NCI-H748 (cell line): ENCODE results near the gene PAPSS2.
"Not testable (repeated sequence)": the region's sequence is repeated elsewhere in the genome, so short reads cannot be mapped to it uniquely, and the experiment has no call there.

Source experiments
- DNase-seq: peaks from one replicate; lab custom pipeline; 2025; ENCODE audit not compliant: unreplicated experiment; lab: John Stamatoyannopoulos, UW

PAPSS2 gene

DNA sequence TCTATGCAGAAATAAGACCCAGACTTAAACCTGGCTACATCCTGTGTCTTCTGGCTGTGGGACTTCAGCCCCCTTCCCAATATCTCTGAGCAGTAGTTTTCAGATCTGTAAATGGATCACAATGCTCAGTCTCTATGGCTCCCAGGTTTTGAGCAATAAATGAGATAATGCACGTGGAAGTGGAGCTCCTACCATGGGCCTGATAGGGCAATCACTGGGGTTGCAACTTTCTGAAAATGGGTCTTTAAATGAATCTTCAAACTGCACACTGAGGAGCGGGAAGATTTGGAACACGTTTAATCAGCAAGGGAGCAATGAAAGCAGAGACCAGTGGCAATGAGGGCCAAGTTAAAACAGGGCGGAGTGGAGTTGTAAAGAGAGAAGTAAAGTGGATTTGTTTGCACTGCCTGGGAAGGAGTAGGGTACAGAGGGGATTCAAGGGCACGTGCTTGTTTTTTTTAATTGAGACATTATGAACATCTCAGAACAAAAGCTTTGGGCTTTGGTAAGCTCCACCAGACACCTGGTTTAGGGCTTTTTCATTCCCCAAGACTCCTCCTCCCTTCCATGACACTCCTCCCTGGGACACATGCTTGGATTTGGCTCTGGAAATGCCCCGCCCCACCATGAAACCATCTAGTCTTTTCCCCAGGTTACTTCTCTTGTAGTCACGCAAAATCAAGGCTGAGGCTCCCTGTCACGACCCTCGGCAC lies 42.7 kb downstream of the PAPSS2 start:
- peak; percentile 3 for DNase-seq

DNA sequence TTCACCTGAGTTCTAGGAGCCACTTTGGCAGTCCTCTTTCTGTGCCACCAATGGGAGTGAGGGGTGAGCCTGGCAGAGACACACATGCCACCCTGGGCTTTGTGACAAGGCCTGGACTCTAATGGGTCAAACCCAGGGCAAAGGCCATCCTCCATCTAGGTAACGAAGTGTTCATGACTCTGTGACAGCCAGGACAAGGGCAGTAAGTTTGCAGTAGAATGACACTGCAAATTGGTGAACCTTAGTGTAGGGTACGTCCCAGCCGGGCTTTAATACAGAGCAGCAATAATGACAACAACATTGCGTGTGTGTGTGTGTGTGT lies 43.3 kb downstream of the PAPSS2 start:
- DNase-seq, result no peak

GRCh38 chr10:87703771-87704170 lies 44.1 kb downstream of the PAPSS2 start:
- DNase-seq, result no peak

GRCh38 chr10:87705339-87705738 lies 45.7 kb downstream of the PAPSS2 start:
- DNase-seq, result no peak

DNA sequence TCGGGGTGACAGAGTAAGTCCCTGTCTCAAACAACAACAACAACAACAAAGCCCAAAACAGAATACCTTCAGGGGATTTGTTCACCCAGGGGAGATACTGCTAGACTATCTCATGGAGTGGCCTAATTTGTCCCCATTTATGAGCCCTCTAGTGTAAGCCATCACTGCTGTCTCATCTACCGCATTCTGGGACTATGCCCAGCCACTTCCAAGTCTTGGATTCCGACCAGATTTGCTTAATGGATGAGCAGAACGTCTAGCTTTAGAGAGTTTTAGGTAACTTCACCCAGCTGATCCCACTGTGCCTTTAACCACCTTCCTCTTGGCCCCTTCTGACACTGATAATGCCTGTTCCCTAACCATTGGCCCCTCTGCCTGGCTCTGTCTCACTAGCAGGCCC lies 47.1 kb downstream of the PAPSS2 start:
- no peak for DNase-seq

- DNase-seq, result no peak
Observed at GRCh38 chr10:87707254-87707653, 47.6 kb downstream of the PAPSS2 start.

DNA sequence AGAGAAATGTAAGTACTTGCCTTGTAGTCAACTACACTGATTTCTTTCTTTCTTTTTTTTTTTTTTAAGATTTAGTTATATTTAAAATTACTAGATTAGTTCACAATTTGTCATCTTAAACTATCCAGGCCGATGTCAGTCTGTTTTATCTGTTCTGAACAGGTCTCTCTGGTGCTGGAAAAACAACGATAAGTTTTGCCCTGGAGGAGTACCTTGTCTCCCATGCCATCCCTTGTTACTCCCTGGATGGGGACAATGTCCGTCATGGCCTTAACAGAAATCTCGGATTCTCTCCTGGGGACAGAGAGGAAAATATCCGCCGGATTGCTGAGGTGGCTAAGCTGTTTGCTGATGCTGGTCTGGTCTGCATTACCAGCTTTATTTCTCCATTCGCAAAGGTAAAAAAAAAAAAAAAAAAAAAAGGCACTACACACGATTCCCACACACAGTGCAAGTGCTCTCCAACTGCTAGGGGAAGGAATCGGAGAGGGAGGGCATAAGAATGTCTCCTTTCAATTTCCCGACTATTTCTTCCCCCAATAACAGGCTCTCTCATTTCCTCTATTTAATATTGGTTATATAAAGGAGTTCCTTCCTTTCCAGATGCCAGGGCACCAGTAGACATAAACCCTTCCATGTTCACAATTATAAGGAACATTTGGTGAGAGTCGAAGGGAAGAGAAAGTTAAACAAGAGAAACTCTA lies 53.4 kb downstream of the PAPSS2 start:
- DNase-seq, result no peak

DNA sequence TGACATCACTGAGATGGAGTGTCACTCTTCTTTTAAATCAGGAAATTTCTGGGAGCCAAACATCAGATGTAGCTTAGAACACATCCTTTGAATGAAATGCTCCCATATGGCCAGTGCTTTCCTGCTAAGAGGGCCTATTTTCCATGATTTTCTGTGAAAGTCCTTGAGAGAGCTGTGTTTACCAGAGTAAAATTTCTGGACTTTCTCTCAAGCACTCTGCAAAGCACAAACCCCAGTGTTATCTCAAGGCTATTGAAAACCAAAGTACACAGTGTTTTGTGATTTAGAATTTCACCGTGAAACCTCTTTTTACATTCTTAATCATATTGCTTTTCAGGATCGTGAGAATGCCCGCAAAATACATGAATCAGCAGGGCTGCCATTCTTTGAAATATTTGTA lies 54.0 kb downstream of the PAPSS2 start:
- DNase-seq, result no peak

DNA sequence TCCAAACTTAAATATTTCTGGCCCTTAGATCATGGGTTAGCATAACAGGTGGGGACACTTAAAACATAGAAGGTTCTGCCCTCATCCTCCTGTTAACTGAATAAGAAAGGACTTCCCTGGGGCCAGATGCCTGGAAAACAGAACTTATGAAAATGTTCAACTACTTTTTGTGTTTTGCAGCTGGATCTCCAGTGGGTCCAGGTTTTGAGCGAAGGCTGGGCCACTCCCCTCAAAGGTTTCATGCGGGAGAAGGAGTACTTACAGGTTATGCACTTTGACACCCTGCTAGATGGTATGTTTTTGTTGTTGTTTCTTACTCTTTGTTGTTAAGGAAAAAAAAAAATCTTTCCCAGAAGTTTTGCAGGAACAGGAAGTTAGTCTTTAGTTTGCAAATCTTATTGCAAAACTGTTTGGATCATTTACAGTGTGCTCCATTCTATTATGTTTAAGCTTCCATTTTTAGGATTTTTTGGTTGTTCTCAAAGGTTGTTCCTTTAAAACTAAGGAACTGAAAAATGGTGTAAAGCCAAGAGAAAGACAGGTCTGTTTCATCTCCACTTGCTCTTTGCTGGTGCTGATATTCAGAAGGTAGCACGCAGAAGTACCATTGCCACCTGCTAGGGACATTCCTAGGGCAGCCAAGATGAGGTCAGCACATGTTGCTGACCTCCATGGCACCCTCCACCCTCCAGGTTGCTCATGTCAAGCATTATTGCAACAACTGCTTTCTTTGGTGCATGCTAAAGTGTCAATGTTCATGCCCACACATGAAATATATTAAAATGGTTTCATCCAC lies 56.1 kb downstream of the PAPSS2 start:
- DNase-seq, result no peak

DNA sequence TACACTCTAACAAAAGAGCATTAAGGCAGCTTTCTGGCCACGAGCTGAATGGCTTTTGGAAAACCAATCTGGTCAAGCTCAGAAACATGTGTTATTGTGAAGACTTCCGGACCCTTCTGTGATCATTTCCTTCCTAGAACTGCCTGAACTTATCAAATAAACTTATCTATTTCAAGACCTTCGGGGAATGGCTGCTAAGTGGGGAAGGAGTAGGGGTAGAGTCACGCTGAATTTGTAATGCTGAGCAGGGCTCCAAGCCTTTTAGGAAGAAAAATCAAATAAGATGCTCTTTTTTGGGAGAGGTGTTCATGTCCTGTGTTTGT lies 56.6 kb downstream of the PAPSS2 start:
- DNase-seq, result no peak

- DNase-seq, result no peak
Observed at GRCh38 chr10:87720665-87721064, 61.0 kb downstream of the PAPSS2 start.

- no peak for DNase-seq
Observed at GRCh38 chr10:87721781-87722180, 62.1 kb downstream of the PAPSS2 start.

GRCh38 chr10:87722716-87723115 lies 63.0 kb downstream of the PAPSS2 start:
- DNase-seq, result no peak

DNA sequence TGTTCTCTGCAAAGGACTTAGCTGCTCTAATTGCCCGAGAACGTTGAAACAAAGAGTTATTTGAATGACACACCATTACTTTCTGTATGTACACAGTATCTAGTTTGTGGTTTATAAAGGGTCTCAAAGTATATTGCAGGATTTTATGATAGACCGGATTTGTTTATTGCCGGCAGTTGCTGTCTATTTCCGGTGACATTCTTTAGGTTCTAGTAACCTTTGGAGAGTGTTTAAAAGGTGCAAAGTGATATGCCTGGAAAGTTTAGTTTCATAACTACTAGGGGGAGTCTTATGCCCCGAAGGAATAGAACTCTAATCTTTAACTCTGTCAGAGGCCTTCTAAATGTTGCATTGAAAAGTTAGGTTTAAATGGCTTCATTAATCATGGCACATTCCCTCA lies 63.8 kb downstream of the PAPSS2 start:
- DNase-seq, result no peak

DNA sequence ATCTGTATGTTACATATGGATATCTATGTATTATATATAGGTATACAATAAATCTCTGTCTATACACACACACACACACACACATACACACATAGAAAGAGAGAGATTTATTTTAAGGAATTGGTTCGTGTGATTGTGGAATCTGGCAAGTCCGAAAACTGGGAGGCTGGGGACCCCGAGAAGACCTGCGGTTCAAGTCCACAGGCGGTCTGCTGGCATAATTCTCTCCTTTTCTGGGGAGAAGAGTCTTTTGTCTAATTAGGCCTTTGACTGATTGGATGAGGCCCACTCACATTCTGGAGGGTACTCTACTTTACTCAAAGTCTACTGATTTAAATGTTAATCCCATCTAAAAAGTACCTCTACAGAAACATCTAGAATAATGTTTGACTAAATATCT lies 65.1 kb downstream of the PAPSS2 start:
- no peak for DNase-seq

DNA sequence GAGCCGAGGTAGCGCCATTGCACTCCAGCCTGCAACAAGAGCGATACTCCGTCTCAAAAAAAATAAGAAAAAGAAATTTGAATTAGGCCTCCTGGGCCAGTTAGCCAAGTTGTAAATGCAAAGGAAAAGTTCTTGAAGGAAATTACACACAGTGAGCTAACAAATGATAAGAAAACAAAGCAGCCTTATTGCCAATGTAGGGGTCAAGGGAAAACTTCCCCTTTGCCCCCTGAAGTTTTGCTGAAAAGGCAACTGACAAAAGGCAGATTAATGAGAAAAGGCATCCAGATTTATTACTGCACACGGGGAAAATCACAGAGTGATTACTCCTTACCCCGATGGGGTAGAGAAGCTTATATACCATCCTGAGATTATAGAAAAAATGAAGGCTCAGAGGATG lies 70.3 kb downstream of the PAPSS2 start:
- DNase-seq, result no peak

- DNase-seq, result no peak
Observed at GRCh38 chr10:87733081-87733480, 73.4 kb downstream of the PAPSS2 start.

DNA sequence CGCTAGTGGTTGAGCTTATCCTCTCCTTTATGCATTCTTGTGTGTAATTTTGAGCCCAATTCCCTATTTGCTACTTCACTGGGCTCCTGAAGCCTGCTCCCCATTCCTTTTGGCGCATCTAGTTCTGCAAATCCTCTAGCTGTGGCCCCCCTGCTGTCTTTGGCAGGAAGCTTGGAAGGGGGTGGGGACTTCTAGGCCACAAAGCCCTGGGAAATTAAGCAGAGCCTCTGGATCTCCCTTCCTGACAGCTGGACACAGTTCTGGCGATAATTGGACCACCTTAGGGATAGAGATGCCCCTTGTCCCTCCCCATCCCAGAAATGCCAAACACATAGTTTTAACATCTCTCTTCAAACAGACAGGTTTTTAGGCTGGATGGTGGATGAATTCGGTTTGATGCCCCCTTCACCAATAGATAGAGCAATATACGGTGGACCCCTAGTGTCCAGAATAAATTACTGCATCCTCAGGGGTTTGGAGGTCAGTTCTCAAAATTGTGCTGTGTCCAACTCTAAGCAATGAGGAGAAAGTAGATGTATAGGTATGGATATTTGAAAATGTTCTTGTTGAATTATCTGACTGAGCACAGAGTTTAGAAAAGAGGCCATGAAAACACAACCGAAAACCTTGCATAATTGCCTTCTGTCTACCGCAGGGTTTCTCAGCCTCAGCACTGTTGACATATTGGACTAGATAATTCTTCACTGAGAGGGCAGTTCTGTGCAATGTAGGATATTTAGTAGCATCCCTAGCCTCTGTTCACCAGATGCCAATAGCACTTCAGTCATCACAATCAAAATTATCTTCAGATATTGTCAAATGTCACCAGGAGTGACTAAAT lies 75.5 kb downstream of the PAPSS2 start:
- peak; percentile 47 for DNase-seq

DNA sequence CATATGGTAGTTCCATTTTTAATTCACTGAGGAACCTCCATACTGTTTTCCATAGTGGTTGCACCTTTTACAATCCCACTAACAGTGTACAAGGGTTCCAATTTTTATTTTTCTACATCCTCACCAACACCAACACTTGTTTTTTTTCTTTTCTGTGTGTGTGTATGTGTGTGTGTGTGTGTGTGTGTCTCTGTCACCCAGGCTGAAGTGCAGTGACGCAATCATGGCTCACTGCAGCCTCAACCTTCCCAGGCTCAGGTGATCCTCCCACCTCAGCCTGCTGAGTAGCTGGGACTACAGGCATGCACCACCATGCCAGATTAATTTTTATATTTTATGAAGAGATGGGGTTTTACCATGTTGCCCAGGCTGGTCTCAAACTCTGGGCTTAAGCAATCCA lies 78.6 kb downstream of the PAPSS2 start:
- not testable (repeated sequence) for DNase-seq

DNA sequence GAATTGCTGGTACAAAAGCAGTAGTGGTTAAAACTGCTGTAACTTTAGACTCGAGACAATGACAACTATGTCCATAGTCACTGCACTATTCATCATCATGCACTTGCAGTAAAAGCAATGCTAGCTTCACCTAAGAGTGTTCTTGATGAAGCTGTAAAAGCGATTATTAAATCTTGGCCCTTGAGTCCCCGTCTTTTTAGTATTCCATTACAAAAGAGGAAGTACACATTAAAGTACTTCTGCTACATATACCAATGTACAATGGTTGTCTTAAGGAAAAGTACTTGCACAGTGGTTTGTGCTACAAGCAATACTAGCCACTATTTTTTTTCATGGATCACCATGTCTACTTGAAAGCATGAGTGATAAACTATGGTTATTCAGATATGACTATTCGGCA lies 80.0 kb downstream of the PAPSS2 start:
- no peak for DNase-seq

- no peak for DNase-seq
Observed at GRCh38 chr10:87740254-87740655, 80.6 kb downstream of the PAPSS2 start.
